K562 (cell line): ENCODE data around the gene MYO16. TPM values are rescaled to one million over a fixed set of nuclear protein-coding genes. Genes with fewer than 3 reads are reported as not detected.

ENCODE experiments used
- ATAC-seq: fragments of 200-7000 bp; cut with Tn5 transposase; 3 replicates; pipeline ENCODE4 v1.9.1; 2020; ENCODE audit warnings: moderate library complexity
- BruUV-seq: library from RNA; stranded (reverse); fragments of 400-500 nt; replicated peaks from 2 replicates; lab custom pipeline; 2021; lab: Mats Ljungman, UMichigan
- CTCF ChIA-PET: fragments of 300-600 bp; formaldehyde crosslinking; extraction: SDS; loops from one replicate; lab custom pipeline; 2021; ENCODE audit warnings: low intra/inter-chr PET ratio; lab: Yijun Ruan, JAX
- POLR2A ChIA-PET: fragments of 300-600, 350-650 bp; sonication (Branson Sonifier 250); formaldehyde crosslinking; extraction: SDS; loops from one replicate; lab custom pipeline; 2021; ENCODE audit warnings: antibody characterized with exemption, inconsistent platforms; lab: Yijun Ruan, JAX
- DNase-seq, 4 experiments: peaks; one replicate each; pipeline versions ENCODE4 v3.0.0 to v3.0.0-alpha.2; 2011 to 2018; ENCODE audit warnings: low spot score in 3 of 4, mixed read lengths in 3 of 4; ENCODE audit errors: extremely low read depth in 1 of 4
- FAIRE-seq: peaks from 2 replicates; lab custom pipeline; 2011; peaks lifted over from hg19 to GRCh38; lab: Jason Lieb, UNC
- H2AFZ ChIP-seq: 2 replicates; pipeline ENCODE4 v1.6.0; 2011; ENCODE audit warnings: low read depth, low read length, control low read depth, inconsistent platforms
- H3K27ac ChIP-seq: fragments of 200-600 bp; 3 replicates; pipeline ENCODE4 v1.8.0; 2011; ENCODE audit warnings: low read depth, mild to moderate bottlenecking, control low read depth, inconsistent platforms, low read length, moderate library complexity, mixed read lengths; ENCODE audit errors: extremely low read depth
- H3K27me3 ChIP-seq, 2 experiments: fragments of 300-600 bp in 1 of 2; 2 replicates in 1 of 2; 3 replicates in 1 of 2; pipeline versions ENCODE4 v1.6.0 to v1.8.0; 2011; ENCODE audit warnings: inconsistent platforms in 2 of 2, low read length in 2 of 2, mild to moderate bottlenecking in 1 of 2, mixed read lengths in 1 of 2, moderate library complexity in 1 of 2; ENCODE audit not compliant: control insufficient read depth in 2 of 2, insufficient read depth in 2 of 2
- H3K36me3 ChIP-seq: fragments of 300-600 bp; 3 replicates; pipeline ENCODE4 v1.8.0; 2011; ENCODE audit warnings: mild to moderate bottlenecking, low read length, inconsistent platforms; ENCODE audit not compliant: control insufficient read depth, insufficient read depth
- H3K4me1 ChIP-seq, 2 experiments: fragments of 200-600 bp in 1 of 2; replicated peaks in 1 of 2; 2 replicates in 1 of 2; 3 replicates in 1 of 2; pipeline versions ENCODE4 v1.5.1 to v1.8.0; 2011; ENCODE audit warnings: inconsistent platforms in 2 of 2, low read length in 2 of 2, mild to moderate bottlenecking in 1 of 2, mixed read lengths in 1 of 2, moderate library complexity in 1 of 2; ENCODE audit not compliant: control insufficient read depth in 2 of 2, insufficient read depth in 2 of 2
- H3K4me2 ChIP-seq: 2 replicates; pipeline ENCODE4 v1.6.1; 2011; ENCODE audit warnings: low read length, control low read depth, inconsistent platforms, mixed read lengths; ENCODE audit not compliant: insufficient read depth
- H3K4me3 ChIP-seq: fragments of 200-600 bp; sonication (generic), shearing (Covaris generic); 2 replicates; pipeline ENCODE4 v1.5.1; 2016; ENCODE audit warnings: control low read depth, inconsistent platforms
- H3K79me2 ChIP-seq: fragments of 200-600 bp; 3 replicates; pipeline ENCODE4 v1.8.0; 2011; ENCODE audit warnings: low read length, inconsistent platforms; ENCODE audit not compliant: control insufficient read depth, insufficient read depth
- H3K9ac ChIP-seq, 2 experiments: 2 replicates each; pipeline versions ENCODE4 v1.6.0 to v1.6.1; 2011; ENCODE audit warnings: low read depth in 2 of 2, low read length in 2 of 2, control low read depth in 1 of 2, inconsistent platforms in 1 of 2, mild to moderate bottlenecking in 1 of 2, mixed read lengths in 1 of 2; ENCODE audit not compliant: insufficient read depth in 1 of 2
- H3K9me1 ChIP-seq: one replicate; pipeline ENCODE4 v1.6.0; 2011; ENCODE audit warnings: inconsistent platforms, mild to moderate bottlenecking, low read length, moderate library complexity; ENCODE audit not compliant: control insufficient read depth, insufficient read depth
- H3K9me3 ChIP-seq: replicated peaks from 2 replicates; pipeline ENCODE4 v1.5.1; 2011; ENCODE audit warnings: low read depth, low read length, inconsistent platforms; ENCODE audit not compliant: control insufficient read depth, insufficient read depth
- H4K20me1 ChIP-seq: replicated peaks from 2 replicates; pipeline ENCODE4 v1.6.1; 2011; ENCODE audit warnings: low read length, inconsistent platforms, mixed read lengths; ENCODE audit not compliant: control insufficient read depth, insufficient read depth
- KDM4B ChIP-seq, 2 experiments: fragments of 450-650 bp in 1 of 2; sonication (generic) in 1 of 2; IDR thresholded peaks; 2 replicates each; pipeline ENCODE4 v1.6.1; 2016 to 2017; ENCODE audit warnings: borderline replicate concordance in 2 of 2, antibody characterized with exemption in 1 of 2, low read depth in 1 of 2, mild to moderate bottlenecking in 1 of 2
- MEF2A ChIP-seq: IDR thresholded peaks from 2 replicates; pipeline ENCODE4 v1.6.1; 2011; ENCODE audit warnings: low read depth, mild to moderate bottlenecking, low read length, moderate library complexity; ENCODE audit not compliant: control insufficient read depth
- RBFOX2 ChIP-seq: fragments of 200-400 bp; formaldehyde crosslinking; IDR thresholded peaks from 2 replicates; pipeline ENCODE4 v1.6.1; 2017; ENCODE audit warnings: low read depth, mild to moderate bottlenecking, low read length, moderate library complexity
- SMAD4 ChIP-seq: fragments of 250-450 bp; sonication (Bioruptor Pico); conservative IDR thresholded peaks from 2 replicates; pipeline ENCODE4 v1.8.0; 2021; ENCODE audit warnings: inconsistent platforms, mild to moderate bottlenecking, moderate library complexity
- ZNF217 ChIP-seq: sonication (generic); formaldehyde crosslinking; IDR thresholded peaks from 2 replicates; pipeline ENCODE4 v1.8.0; 2022; ENCODE audit warnings: mild to moderate bottlenecking, missing genetic modification reagents
- WGBS: fragments of 100-300 bp; shearing (Covaris generic); methylation state at CpG from one replicate; pipeline ENCODE4 v1.1.6; 2016; ENCODE audit warnings: low coverage, mixed read lengths; ENCODE audit not compliant: insufficient coverage; ENCODE audit errors: missing lambda C conversion rate; 5-methylcytosine and 5-hydroxymethylcytosine counted together
- in situ Hi-C: fragments of 300-500 bp; cut with MboI; formaldehyde crosslinking; loops from 4 replicates; pipeline ENCODE4 v1.15.0; 2018; ENCODE audit warnings: inconsistent platforms, mixed read lengths
- intact Hi-C: fragments of 100-400 bp; cut with micrococcal nuclease; formaldehyde crosslinking; loops from 2 replicates; pipeline ENCODE4 v1.14.2; 2022
- polyA plus RNA-seq, 8 experiments: library from polyadenylated mRNA; depleted of rRNA in 4 of 8; stranded (reverse) in 5 of 8; unstranded in 3 of 8; fragments of >200 nt; fragmentation: Nextera tagmentation in 2 of 8; fragmentation: Illumina TruSeq in 1 of 8; extraction: Ambion mirVana in 2 of 8; extraction: Trizol in 1 of 8; gene quantifications; 2 replicates each; pipeline versions ENCODE4 v1.2.1 to v1.2.3, GENCODE V29; 2011 to 2014; ENCODE audit warnings: inconsistent platforms in 1 of 8, missing spikeins in 1 of 8
- total RNA-seq, 7 experiments: library from RNA; depleted of rRNA in 6 of 7; stranded (reverse); fragments of >200 nt in 6 of 7; fragmentation: Illumina TruSeq in 2 of 7; extraction: Trizol in 2 of 7; gene quantifications; 2 replicates each; pipeline versions ENCODE4 v1.2.1 to v1.2.3, GENCODE V29; 2011 to 2021; ENCODE audit warnings: low replicate concordance in 1 of 7
- TF ChIP-seq, protein P1 (sequence below): fragments of 250-450 bp; sonication (Bioruptor Pico); IDR thresholded peaks from 2 replicates; pipeline ENCODE4 v1.8.0; 2021; ENCODE audit warnings: borderline replicate concordance, mild to moderate bottlenecking, moderate library complexity; ENCODE audit not compliant: poor library complexity, severe bottlenecking
- TF ChIP-seq, protein P2 (sequence below), 2 experiments: fragments of 450-650 bp in 1 of 2; sonication (generic) in 1 of 2; formaldehyde crosslinking in 1 of 2; IDR thresholded peaks; 2 replicates each; pipeline versions ENCODE4 v1.7.1 to v1.9.0; 2016 to 2022; ENCODE audit warnings: inconsistent platforms in 1 of 2, mild to moderate bottlenecking in 1 of 2, missing genetic modification reagents in 1 of 2

The MYO16 gene
- total and polyA plus RNA-seq, 9 of the 15 experiments (the other 6 are each of a cell fraction or from before 2014, with no cell fraction given): 4.3 to 45.7 (median 12.1) TPM

DNA sequence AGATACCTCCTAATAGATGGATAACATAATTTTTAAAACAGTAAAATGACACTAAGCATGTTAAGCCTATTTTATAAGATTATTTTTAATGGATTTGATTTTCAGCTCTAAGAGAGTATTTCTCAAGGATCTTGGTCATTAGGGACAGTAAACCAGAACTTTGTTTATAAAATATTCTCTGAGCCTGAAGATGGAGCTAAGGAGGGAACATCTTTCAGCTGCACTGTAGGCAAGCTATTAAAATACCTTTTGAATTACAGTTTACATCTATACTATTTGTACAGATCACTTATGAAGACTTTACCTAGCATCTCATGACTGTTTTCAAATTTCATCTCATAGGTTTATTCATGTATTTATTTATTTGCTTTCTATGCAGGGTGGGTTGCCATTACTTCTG lies 345.3 kb downstream of the MYO16 start:
- ChIA-PET CTCF (no interaction called here), POLR2A (no interaction called here)

DNA sequence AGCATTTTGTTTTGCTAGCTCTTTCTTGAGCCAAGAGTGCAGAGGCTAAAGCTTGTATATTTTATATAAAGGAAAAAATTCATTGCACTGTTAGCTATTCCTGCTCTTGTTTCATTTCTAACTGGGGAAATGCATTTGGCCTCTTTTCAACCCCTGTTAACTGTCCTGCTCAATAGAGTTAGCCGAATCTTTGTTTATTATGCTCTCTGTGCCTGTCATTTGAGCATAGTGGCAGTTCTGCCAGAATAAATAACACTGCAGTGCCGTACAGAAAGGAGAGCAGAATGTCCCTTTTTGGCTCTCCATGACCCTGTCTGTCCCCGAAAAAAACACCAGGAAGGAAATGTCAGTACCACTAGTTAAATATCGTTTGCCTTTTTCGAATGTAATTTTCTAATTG lies 350.8 kb downstream of the MYO16 start:
- no peak overlapping the region for H3K4me2 ChIP-seq
- H3K27ac ChIP-seq: no peak overlapping the region
- no peak overlapping the region for H3K4me3 ChIP-seq
- intact Hi-C loops (no loop called here), in situ Hi-C loops (no loop called here)
- no peak for DNase-seq
- no peaks in the 10 kb centered on the region for H3K36me3 ChIP-seq
- POLR2A ChIA-PET: no interaction called here
- no peaks in the 10 kb centered on the region for H3K9me1 ChIP-seq
- no peak overlapping the region for H3K9ac ChIP-seq
- no peaks in the 10 kb centered on the region for H3K9me3 ChIP-seq
- no peaks in the 10 kb centered on the region for H3K4me1 ChIP-seq
- no peak for ATAC-seq
- WGBS: 30% methylated on average over 5 of the region's 5 CpGs
- no peaks in the 10 kb centered on the region for H3K79me2 ChIP-seq
- BruUV-seq: no TSS peak
- no peak overlapping the region for H2AFZ ChIP-seq
- no peak for FAIRE-seq
- no peaks in the 10 kb centered on the region for H4K20me1 ChIP-seq
- CTCF ChIA-PET: no interaction called here
- H3K27me3 ChIP-seq: no peaks in the 10 kb centered on the region
- TF ChIP-seq, protein P1, sequence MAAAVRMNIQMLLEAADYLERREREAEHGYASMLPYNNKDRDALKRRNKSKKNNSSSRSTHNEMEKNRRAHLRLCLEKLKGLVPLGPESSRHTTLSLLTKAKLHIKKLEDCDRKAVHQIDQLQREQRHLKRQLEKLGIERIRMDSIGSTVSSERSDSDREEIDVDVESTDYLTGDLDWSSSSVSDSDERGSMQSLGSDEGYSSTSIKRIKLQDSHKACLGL (CRISPR knock-in tag): no peak
- TF ChIP-seq, protein P2, sequence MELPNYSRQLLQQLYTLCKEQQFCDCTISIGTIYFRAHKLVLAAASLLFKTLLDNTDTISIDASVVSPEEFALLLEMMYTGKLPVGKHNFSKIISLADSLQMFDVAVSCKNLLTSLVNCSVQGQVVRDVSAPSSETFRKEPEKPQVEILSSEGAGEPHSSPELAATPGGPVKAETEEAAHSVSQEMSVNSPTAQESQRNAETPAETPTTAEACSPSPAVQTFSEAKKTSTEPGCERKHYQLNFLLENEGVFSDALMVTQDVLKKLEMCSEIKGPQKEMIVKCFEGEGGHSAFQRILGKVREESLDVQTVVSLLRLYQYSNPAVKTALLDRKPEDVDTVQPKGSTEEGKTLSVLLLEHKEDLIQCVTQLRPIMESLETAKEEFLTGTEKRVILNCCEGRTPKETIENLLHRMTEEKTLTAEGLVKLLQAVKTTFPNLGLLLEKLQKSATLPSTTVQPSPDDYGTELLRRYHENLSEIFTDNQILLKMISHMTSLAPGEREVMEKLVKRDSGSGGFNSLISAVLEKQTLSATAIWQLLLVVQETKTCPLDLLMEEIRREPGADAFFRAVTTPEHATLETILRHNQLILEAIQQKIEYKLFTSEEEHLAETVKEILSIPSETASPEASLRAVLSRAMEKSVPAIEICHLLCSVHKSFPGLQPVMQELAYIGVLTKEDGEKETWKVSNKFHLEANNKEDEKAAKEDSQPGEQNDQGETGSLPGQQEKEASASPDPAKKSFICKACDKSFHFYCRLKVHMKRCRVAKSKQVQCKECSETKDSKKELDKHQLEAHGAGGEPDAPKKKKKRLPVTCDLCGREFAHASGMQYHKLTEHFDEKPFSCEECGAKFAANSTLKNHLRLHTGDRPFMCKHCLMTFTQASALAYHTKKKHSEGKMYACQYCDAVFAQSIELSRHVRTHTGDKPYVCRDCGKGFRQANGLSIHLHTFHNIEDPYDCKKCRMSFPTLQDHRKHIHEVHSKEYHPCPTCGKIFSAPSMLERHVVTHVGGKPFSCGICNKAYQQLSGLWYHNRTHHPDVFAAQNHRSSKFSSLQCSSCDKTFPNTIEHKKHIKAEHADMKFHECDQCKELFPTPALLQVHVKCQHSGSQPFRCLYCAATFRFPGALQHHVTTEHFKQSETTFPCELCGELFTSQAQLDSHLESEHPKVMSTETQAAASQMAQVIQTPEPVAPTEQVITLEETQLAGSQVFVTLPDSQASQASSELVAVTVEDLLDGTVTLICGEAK (IDR thresholded peaks at IDR 0.05): no peak
- TF ChIP-seq, protein P2 (CRISPR knock-in tag; IDR thresholded peaks at IDR 0.05): no peak
- no peak for TF ChIP-seq SMAD4

More for the DNA sequence above, 345.3 kb downstream of the MYO16 start:
- H3K36me3 ChIP-seq: no peaks in the 10 kb centered on the region
- no peak overlapping the region for H3K9ac ChIP-seq
- no peak overlapping the region for H3K4me3 ChIP-seq
- no peak overlapping the region for H3K27ac ChIP-seq
- no peaks in the 10 kb centered on the region for H3K27me3 ChIP-seq
- TF ChIP-seq ZNF217: no peak
- no peak for TF ChIP-seq KDM4B (IDR thresholded peaks at IDR 0.05; ENCODE audit: borderline replicate concordance in 2 of 2, low read depth in 1 of 2)
- no peak for TF ChIP-seq MEF2A
- no peak for TF ChIP-seq RBFOX2
- in situ Hi-C loops: loop anchor here (25.0 kb wide), 1 partner anchor 1138 kb away; no protein-coding TSS in a partner anchor
- H3K4me2 ChIP-seq: no peak overlapping the region
- H4K20me1 ChIP-seq: no peaks in the 10 kb centered on the region
- FAIRE-seq (no peak), ATAC-seq (no peak), DNase-seq (no peak)
- H3K9me3 ChIP-seq: no peaks in the 10 kb centered on the region
- intact Hi-C loops: no loop called here
- H3K79me2 ChIP-seq: no peaks in the 10 kb centered on the region
- no peaks in the 10 kb centered on the region for H3K9me1 ChIP-seq
- no peak overlapping the region for H2AFZ ChIP-seq
- no peaks in the 10 kb centered on the region for H3K4me1 ChIP-seq
- BruUV-seq: no TSS peak
